GM12878 (cell line): Measurements from ENCODE around the gene SHROOM2. TPM values are rescaled to one million over a fixed set of nuclear protein-coding genes. Genes with fewer than 3 reads are reported as not detected.

ENCODE experiments used
- BHLHE40 ChIP-seq, 2 experiments: fragments of 450-650 bp in 1 of 2; IDR thresholded peaks; 2 replicates each; pipeline ENCODE4 v1.6.1; 2011 to 2017; ENCODE audit warnings: low read depth in 2 of 2, borderline replicate concordance in 1 of 2, improper control_type of control experiment in 1 of 2, low read length in 1 of 2, mild to moderate bottlenecking in 1 of 2
- CHD2 ChIP-seq: IDR thresholded peaks from 2 replicates; pipeline ENCODE4 v1.6.1; 2011; ENCODE audit warnings: low read depth, low read length, improper control_type of control experiment, borderline replicate concordance
- JUND ChIP-seq: IDR thresholded peaks from 2 replicates; pipeline ENCODE4 v1.6.1; 2012; ENCODE audit warnings: low read depth, mild to moderate bottlenecking, low read length, improper control_type of control experiment, moderate library complexity
- KAT2A ChIP-seq: conservative IDR thresholded peaks from 2 replicates; pipeline ENCODE4 v1.6.1; 2011; ENCODE audit warnings: low read depth, low read length; ENCODE audit not compliant: control insufficient read depth
- NR2F1 ChIP-seq: fragments of 450-650 bp; conservative IDR thresholded peaks from 2 replicates; pipeline ENCODE4 v1.6.1; 2017; ENCODE audit warnings: mild to moderate bottlenecking
- PML ChIP-seq: IDR thresholded peaks from 2 replicates; pipeline ENCODE4 v1.6.1; 2012; ENCODE audit warnings: low read length, inconsistent platforms
- POLR2A ChIP-seq: IDR thresholded peaks from 2 replicates; pipeline ENCODE4 v1.6.1; 2011; ENCODE audit warnings: low read depth, mild to moderate bottlenecking, low read length
- SMAD5 ChIP-seq: IDR thresholded peaks from 2 replicates; pipeline ENCODE4 v1.6.1; 2016; ENCODE audit warnings: antibody characterized with exemption, low read depth
- TAF1 ChIP-seq: IDR thresholded peaks from 2 replicates; pipeline ENCODE4 v1.6.1; 2011; ENCODE audit warnings: mild to moderate bottlenecking, low read depth, low read length, borderline replicate concordance
- polyA plus RNA-seq, 11 experiments: library from polyadenylated mRNA; depleted of rRNA in 4 of 11; unstranded in 6 of 11; stranded (reverse) in 5 of 11; fragments of >200 nt; fragmentation: Nextera tagmentation in 4 of 11; fragmentation: Illumina TruSeq in 1 of 11; extraction: Ambion mirVana in 4 of 11; extraction: Trizol in 1 of 11; gene quantifications; 1 replicate in 1 of 11; 2 replicates in 10 of 11; pipeline versions ENCODE4 v1.2.1 to v1.2.3, GENCODE V29; 2011 to 2016; ENCODE audit warnings: inconsistent platforms in 2 of 11, missing spikeins in 2 of 11, low read depth in 1 of 11
- total RNA-seq, 4 experiments: library from RNA; depleted of rRNA in 3 of 4; stranded (reverse); fragments of >200 nt in 3 of 4; fragmentation: Illumina TruSeq in 1 of 4; extraction: Trizol in 1 of 4; gene quantifications; 2 replicates each; pipeline versions ENCODE4 v1.2.1 to v1.2.3, GENCODE V29; 2013 to 2021
- TF ChIP-seq, protein P1 (sequence below): fragments of 450-650 bp; IDR thresholded peaks from 2 replicates; pipeline ENCODE4 v1.6.1; 2017; ENCODE audit warnings: mild to moderate bottlenecking, moderate library complexity
- TF ChIP-seq, protein P2 (sequence below): fragments of 450-650 bp; IDR thresholded peaks from 2 replicates; pipeline ENCODE4 v1.6.1; 2018; ENCODE audit warnings: borderline replicate concordance, mild to moderate bottlenecking; ENCODE audit not compliant: partially characterized antibody
- TF ChIP-seq, protein P3 (sequence below): IDR thresholded peaks from 2 replicates; pipeline ENCODE4 v1.6.1; 2012; ENCODE audit warnings: low read depth, low read length, improper control_type of control experiment
- TF ChIP-seq, protein P4 (sequence below): IDR thresholded peaks from 2 replicates; pipeline ENCODE4 v1.6.1; 2012; ENCODE audit warnings: low read depth, low read length, improper control_type of control experiment
- TF ChIP-seq, protein P5 (sequence below): fragments of 450-650 bp; IDR thresholded peaks from 2 replicates; pipeline ENCODE4 v1.6.1; 2016; ENCODE audit warnings: mild to moderate bottlenecking, moderate library complexity, borderline replicate concordance
- TF ChIP-seq, protein P6 (sequence below): IDR thresholded peaks from 2 replicates; pipeline ENCODE4 v1.6.1; 2011; ENCODE audit warnings: borderline replicate concordance, low read depth, mild to moderate bottlenecking, moderate library complexity, low read length; ENCODE audit not compliant: insufficient read depth, poor library complexity, severe bottlenecking

The SHROOM2 gene
- total and polyA plus RNA-seq, 10 of the 15 experiments (the other 5 are each of a cell fraction or from before 2014, with no cell fraction given) = under 0.01 to 0.15 (median 0.09) TPM; not detected in 2

DNA sequence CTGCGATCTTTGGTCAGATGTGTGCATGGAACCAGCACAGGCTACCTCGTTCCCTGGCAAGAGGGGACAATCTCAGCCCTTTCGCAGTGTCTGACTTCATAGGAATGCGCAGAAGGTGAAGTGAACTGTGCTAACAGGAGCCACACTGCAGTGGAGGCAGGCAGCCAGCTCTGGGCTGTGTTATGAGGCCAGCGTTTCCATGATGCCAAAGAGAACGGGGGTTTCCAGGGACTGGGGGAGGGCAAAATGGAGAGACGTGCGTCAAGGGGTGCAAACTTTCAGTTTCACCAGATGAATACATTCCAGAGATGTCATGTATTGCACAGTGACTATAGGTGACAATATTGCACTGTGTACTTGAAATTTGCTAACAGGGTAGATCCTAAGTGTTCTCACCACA is 211.3 kb downstream of the SHROOM2 start (continued):
- no peak for TF ChIP-seq PML
- TF ChIP-seq, protein P1, sequence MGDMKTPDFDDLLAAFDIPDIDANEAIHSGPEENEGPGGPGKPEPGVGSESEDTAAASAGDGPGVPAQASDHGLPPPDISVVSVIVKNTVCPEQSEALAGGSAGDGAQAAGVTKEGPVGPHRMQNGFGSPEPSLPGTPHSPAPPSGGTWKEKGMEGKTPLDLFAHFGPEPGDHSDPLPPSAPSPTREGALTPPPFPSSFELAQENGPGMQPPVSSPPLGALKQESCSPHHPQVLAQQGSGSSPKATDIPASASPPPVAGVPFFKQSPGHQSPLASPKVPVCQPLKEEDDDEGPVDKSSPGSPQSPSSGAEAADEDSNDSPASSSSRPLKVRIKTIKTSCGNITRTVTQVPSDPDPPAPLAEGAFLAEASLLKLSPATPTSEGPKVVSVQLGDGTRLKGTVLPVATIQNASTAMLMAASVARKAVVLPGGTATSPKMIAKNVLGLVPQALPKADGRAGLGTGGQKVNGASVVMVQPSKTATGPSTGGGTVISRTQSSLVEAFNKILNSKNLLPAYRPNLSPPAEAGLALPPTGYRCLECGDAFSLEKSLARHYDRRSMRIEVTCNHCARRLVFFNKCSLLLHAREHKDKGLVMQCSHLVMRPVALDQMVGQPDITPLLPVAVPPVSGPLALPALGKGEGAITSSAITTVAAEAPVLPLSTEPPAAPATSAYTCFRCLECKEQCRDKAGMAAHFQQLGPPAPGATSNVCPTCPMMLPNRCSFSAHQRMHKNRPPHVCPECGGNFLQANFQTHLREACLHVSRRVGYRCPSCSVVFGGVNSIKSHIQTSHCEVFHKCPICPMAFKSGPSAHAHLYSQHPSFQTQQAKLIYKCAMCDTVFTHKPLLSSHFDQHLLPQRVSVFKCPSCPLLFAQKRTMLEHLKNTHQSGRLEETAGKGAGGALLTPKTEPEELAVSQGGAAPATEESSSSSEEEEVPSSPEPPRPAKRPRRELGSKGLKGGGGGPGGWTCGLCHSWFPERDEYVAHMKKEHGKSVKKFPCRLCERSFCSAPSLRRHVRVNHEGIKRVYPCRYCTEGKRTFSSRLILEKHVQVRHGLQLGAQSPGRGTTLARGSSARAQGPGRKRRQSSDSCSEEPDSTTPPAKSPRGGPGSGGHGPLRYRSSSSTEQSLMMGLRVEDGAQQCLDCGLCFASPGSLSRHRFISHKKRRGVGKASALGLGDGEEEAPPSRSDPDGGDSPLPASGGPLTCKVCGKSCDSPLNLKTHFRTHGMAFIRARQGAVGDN = peak; percentile 91
- TF ChIP-seq JUND = no peak
- TF ChIP-seq KAT2A = no peak
- TF ChIP-seq, protein P2, sequence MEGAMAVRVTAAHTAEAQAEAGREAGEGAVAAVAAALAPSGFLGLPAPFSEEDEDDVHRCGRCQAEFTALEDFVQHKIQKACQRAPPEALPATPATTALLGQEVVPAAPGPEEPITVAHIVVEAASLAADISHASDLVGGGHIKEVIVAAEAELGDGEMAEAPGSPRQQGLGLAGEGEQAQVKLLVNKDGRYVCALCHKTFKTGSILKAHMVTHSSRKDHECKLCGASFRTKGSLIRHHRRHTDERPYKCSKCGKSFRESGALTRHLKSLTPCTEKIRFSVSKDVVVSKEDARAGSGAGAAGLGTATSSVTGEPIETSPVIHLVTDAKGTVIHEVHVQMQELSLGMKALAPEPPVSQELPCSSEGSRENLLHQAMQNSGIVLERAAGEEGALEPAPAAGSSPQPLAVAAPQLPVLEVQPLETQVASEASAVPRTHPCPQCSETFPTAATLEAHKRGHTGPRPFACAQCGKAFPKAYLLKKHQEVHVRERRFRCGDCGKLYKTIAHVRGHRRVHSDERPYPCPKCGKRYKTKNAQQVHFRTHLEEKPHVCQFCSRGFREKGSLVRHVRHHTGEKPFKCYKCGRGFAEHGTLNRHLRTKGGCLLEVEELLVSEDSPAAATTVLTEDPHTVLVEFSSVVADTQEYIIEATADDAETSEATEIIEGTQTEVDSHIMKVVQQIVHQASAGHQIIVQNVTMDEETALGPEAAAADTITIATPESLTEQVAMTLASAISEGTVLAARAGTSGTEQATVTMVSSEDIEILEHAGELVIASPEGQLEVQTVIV = no peak
- TF ChIP-seq NR2F1 = no peak
- TF ChIP-seq, protein P3, sequence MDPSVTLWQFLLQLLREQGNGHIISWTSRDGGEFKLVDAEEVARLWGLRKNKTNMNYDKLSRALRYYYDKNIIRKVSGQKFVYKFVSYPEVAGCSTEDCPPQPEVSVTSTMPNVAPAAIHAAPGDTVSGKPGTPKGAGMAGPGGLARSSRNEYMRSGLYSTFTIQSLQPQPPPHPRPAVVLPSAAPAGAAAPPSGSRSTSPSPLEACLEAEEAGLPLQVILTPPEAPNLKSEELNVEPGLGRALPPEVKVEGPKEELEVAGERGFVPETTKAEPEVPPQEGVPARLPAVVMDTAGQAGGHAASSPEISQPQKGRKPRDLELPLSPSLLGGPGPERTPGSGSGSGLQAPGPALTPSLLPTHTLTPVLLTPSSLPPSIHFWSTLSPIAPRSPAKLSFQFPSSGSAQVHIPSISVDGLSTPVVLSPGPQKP = no peak
- TF ChIP-seq TAF1 = no peak
- no peak for TF ChIP-seq SMAD5
- no peak for TF ChIP-seq POLR2A
- peak; percentile 89 for TF ChIP-seq CHD2
- TF ChIP-seq, protein P4, sequence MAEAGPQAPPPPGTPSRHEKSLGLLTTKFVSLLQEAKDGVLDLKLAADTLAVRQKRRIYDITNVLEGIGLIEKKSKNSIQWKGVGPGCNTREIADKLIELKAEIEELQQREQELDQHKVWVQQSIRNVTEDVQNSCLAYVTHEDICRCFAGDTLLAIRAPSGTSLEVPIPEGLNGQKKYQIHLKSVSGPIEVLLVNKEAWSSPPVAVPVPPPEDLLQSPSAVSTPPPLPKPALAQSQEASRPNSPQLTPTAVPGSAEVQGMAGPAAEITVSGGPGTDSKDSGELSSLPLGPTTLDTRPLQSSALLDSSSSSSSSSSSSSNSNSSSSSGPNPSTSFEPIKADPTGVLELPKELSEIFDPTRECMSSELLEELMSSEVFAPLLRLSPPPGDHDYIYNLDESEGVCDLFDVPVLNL = no peak
- peak; percentile 35 to 58; a peak in 3 of 4 replicates for TF ChIP-seq BHLHE40 (IDR thresholded peaks at IDR 0.05; ENCODE audit: borderline replicate concordance in 1 of 2, low read depth in 2 of 2, low read length in 1 of 2)
- TF ChIP-seq, protein P5, sequence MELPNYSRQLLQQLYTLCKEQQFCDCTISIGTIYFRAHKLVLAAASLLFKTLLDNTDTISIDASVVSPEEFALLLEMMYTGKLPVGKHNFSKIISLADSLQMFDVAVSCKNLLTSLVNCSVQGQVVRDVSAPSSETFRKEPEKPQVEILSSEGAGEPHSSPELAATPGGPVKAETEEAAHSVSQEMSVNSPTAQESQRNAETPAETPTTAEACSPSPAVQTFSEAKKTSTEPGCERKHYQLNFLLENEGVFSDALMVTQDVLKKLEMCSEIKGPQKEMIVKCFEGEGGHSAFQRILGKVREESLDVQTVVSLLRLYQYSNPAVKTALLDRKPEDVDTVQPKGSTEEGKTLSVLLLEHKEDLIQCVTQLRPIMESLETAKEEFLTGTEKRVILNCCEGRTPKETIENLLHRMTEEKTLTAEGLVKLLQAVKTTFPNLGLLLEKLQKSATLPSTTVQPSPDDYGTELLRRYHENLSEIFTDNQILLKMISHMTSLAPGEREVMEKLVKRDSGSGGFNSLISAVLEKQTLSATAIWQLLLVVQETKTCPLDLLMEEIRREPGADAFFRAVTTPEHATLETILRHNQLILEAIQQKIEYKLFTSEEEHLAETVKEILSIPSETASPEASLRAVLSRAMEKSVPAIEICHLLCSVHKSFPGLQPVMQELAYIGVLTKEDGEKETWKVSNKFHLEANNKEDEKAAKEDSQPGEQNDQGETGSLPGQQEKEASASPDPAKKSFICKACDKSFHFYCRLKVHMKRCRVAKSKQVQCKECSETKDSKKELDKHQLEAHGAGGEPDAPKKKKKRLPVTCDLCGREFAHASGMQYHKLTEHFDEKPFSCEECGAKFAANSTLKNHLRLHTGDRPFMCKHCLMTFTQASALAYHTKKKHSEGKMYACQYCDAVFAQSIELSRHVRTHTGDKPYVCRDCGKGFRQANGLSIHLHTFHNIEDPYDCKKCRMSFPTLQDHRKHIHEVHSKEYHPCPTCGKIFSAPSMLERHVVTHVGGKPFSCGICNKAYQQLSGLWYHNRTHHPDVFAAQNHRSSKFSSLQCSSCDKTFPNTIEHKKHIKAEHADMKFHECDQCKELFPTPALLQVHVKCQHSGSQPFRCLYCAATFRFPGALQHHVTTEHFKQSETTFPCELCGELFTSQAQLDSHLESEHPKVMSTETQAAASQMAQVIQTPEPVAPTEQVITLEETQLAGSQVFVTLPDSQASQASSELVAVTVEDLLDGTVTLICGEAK = no peak
- TF ChIP-seq, protein P6, sequence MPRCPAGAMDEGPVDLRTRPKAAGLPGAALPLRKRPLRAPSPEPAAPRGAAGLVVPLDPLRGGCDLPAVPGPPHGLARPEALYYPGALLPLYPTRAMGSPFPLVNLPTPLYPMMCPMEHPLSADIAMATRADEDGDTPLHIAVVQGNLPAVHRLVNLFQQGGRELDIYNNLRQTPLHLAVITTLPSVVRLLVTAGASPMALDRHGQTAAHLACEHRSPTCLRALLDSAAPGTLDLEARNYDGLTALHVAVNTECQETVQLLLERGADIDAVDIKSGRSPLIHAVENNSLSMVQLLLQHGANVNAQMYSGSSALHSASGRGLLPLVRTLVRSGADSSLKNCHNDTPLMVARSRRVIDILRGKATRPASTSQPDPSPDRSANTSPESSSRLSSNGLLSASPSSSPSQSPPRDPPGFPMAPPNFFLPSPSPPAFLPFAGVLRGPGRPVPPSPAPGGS = no peak
